ENCODE data around the gene COBLL1.

COBLL1 gene

DNA sequence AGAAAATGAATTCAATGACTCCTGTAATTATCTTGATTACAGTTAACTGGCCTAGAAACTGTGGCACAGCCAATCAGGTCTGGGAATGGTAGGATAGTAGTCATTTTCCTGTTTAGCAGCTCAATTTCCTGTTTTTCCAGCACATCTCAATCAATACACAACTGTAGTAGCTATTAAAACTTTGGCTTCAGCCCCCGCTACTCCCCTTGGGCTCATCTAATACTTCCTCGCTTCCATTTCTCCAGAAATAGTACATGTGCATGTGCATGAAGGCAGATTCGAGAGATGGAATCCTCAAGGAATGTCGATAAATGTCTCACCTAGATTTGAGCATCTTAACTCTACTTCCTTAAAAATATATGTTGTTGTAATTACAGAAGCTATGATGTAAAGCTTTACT lies 9.7 kb downstream of the COBLL1 start:
- H3K9me3 ChIP-seq (ENCODE audit: low read depth, low read length): no peaks in the 10 kb centered on the region
- H3K36me3 ChIP-seq (ENCODE audit: insufficient read depth, low read length): no peaks in the 10 kb centered on the region
- H3K9ac ChIP-seq (ENCODE audit: insufficient read length): no peak overlapping the region
- no peak overlapping the region for H3K4me3 ChIP-seq
- no peak for DNase-seq (ENCODE audit: low read depth, low spot score)
- TF ChIP-seq FOXP2 (optimal IDR thresholded peaks at IDR 0.05; ENCODE audit: control extremely low read depth, extremely low read length, insufficient read depth) (no peak), EZH2 (IDR thresholded peaks at IDR 0.05) (no peak), POLR2AphosphoS5 (IDR thresholded peaks at IDR 0.05; ENCODE audit: borderline replicate concordance, low read depth, low read length) (no peak)
- H3K27ac ChIP-seq: no peak overlapping the region

GRCh38 chr2:164831180-164831579 lies 10.4 kb downstream of the COBLL1 start:
- DNase-seq (ENCODE audit: low read depth, low spot score): no peak
- no peak overlapping the region for H3K27ac ChIP-seq
- no peaks in the 10 kb centered on the region for H3K9me3 ChIP-seq (ENCODE audit: low read depth, low read length)
- H3K4me3 ChIP-seq: no peak overlapping the region
- H3K36me3 ChIP-seq (ENCODE audit: insufficient read depth, low read length): no peaks in the 10 kb centered on the region
- H3K9ac ChIP-seq (ENCODE audit: insufficient read length): no peak overlapping the region
- TF ChIP-seq FOXP2 (optimal IDR thresholded peaks at IDR 0.05; ENCODE audit: control extremely low read depth, extremely low read length, insufficient read depth) (no peak), POLR2AphosphoS5 (IDR thresholded peaks at IDR 0.05; ENCODE audit: borderline replicate concordance, low read depth, low read length) (no peak), EZH2 (IDR thresholded peaks at IDR 0.05) (no peak)

GRCh38 chr2:164826293-164827243 lies 15.1 kb downstream of the COBLL1 start:
- no peak overlapping the region for H3K9ac ChIP-seq (ENCODE audit: insufficient read length)
- H3K27ac ChIP-seq: peak overlapping the region; percentile 69
- H3K4me3 ChIP-seq: no peak overlapping the region
- DNase-seq (ENCODE audit: low read depth, low spot score): peak; percentile 24
- H3K9me3 ChIP-seq (ENCODE audit: low read depth, low read length): no peaks in the 10 kb centered on the region
- no peaks in the 10 kb centered on the region for H3K36me3 ChIP-seq (ENCODE audit: insufficient read depth, low read length)
- TF ChIP-seq EZH2 (IDR thresholded peaks at IDR 0.05) (no peak), FOXP2 (optimal IDR thresholded peaks at IDR 0.05; ENCODE audit: control extremely low read depth, extremely low read length, insufficient read depth) (no peak), POLR2AphosphoS5 (IDR thresholded peaks at IDR 0.05; ENCODE audit: borderline replicate concordance, low read depth, low read length) (no peak)

GRCh38 chr2:164824872-164825271 lies 16.8 kb downstream of the COBLL1 start:
- no peak for TF ChIP-seq EZH2 (IDR thresholded peaks at IDR 0.05)
- TF ChIP-seq FOXP2 (optimal IDR thresholded peaks at IDR 0.05; ENCODE audit: control extremely low read depth, extremely low read length, insufficient read depth): no peak
- no peak for TF ChIP-seq POLR2AphosphoS5 (IDR thresholded peaks at IDR 0.05; ENCODE audit: borderline replicate concordance, low read depth, low read length)
- Histone ChIP-seq H3K27ac (no peak overlapping the region), H3K9ac (ENCODE audit: insufficient read length) (no peak overlapping the region), H3K36me3 (ENCODE audit: insufficient read depth, low read length) (no peaks in the 10 kb centered on the region), H3K9me3 (ENCODE audit: low read depth, low read length) (no peaks in the 10 kb centered on the region), H3K4me3 (no peak overlapping the region)
- no peak for DNase-seq (ENCODE audit: low read depth, low spot score)

GRCh38 chr2:164823126-164823525 lies 18.5 kb downstream of the COBLL1 start:
- Histone ChIP-seq H3K4me3 (no peak overlapping the region), H3K27ac (no peak overlapping the region), H3K9ac (ENCODE audit: insufficient read length) (no peak overlapping the region), H3K36me3 (ENCODE audit: insufficient read depth, low read length) (no peaks in the 10 kb centered on the region), H3K9me3 (ENCODE audit: low read depth, low read length) (no peaks in the 10 kb centered on the region)
- TF ChIP-seq FOXP2 (optimal IDR thresholded peaks at IDR 0.05; ENCODE audit: control extremely low read depth, extremely low read length, insufficient read depth): no peak
- no peak for TF ChIP-seq POLR2AphosphoS5 (IDR thresholded peaks at IDR 0.05; ENCODE audit: borderline replicate concordance, low read depth, low read length)
- no peak for TF ChIP-seq EZH2 (IDR thresholded peaks at IDR 0.05)
- no peak for DNase-seq (ENCODE audit: low read depth, low spot score)

- H3K4me3 ChIP-seq: no peak overlapping the region
- H3K9me3 ChIP-seq (ENCODE audit: low read depth, low read length): no peaks in the 10 kb centered on the region
- TF ChIP-seq FOXP2 (optimal IDR thresholded peaks at IDR 0.05; ENCODE audit: control extremely low read depth, extremely low read length, insufficient read depth): no peak
- TF ChIP-seq EZH2 (IDR thresholded peaks at IDR 0.05): no peak
- TF ChIP-seq POLR2AphosphoS5 (IDR thresholded peaks at IDR 0.05; ENCODE audit: borderline replicate concordance, low read depth, low read length): no peak
- no peaks in the 10 kb centered on the region for H3K36me3 ChIP-seq (ENCODE audit: insufficient read depth, low read length)
- no peak overlapping the region for H3K9ac ChIP-seq (ENCODE audit: insufficient read length)
- DNase-seq (ENCODE audit: low read depth, low spot score): no peak
- no peak overlapping the region for H3K27ac ChIP-seq
Measured at GRCh38 chr2:164821338-164821737, 20.3 kb downstream of the COBLL1 start.

GRCh38 chr2:164818149-164819136 lies 23.2 kb downstream of the COBLL1 start:
- Histone ChIP-seq H3K4me3 (no peak overlapping the region), H3K9me3 (ENCODE audit: low read depth, low read length) (no peaks in the 10 kb centered on the region), H3K9ac (ENCODE audit: insufficient read length) (no peak overlapping the region), H3K27ac (no peak overlapping the region), H3K36me3 (ENCODE audit: insufficient read depth, low read length) (no peaks in the 10 kb centered on the region)
- DNase-seq (ENCODE audit: low read depth, low spot score): no peak
- no peak for TF ChIP-seq EZH2 (IDR thresholded peaks at IDR 0.05)
- TF ChIP-seq FOXP2 (optimal IDR thresholded peaks at IDR 0.05; ENCODE audit: control extremely low read depth, extremely low read length, insufficient read depth): no peak
- TF ChIP-seq POLR2AphosphoS5 (IDR thresholded peaks at IDR 0.05; ENCODE audit: borderline replicate concordance, low read depth, low read length): no peak

GRCh38 chr2:164816900-164817299 lies 24.7 kb downstream of the COBLL1 start:
- no peak overlapping the region for H3K27ac ChIP-seq
- no peaks in the 10 kb centered on the region for H3K9me3 ChIP-seq (ENCODE audit: low read depth, low read length)
- no peak overlapping the region for H3K9ac ChIP-seq (ENCODE audit: insufficient read length)
- H3K36me3 ChIP-seq (ENCODE audit: insufficient read depth, low read length): no peaks in the 10 kb centered on the region
- TF ChIP-seq EZH2 (IDR thresholded peaks at IDR 0.05) (no peak), POLR2AphosphoS5 (IDR thresholded peaks at IDR 0.05; ENCODE audit: borderline replicate concordance, low read depth, low read length) (no peak), FOXP2 (optimal IDR thresholded peaks at IDR 0.05; ENCODE audit: control extremely low read depth, extremely low read length, insufficient read depth) (no peak)
- H3K4me3 ChIP-seq: no peak overlapping the region
- DNase-seq (ENCODE audit: low read depth, low spot score): no peak
